Measurements from ENCODE around the gene DPP6. TPM values are rescaled to one million over a fixed set of nuclear protein-coding genes. Genes with fewer than 3 reads are reported as not detected.

The DPP6 gene
- total and polyA plus RNA-seq, 2 experiments from 2014 or later = not detected

GRCh38 chr7:154767821-154768415, 715.7 kb downstream of the DPP6 start:
- Mint-ChIP-seq H3K27ac (no peak overlapping the region), H3K4me3 (no peak overlapping the region; the same call in 2 of the 3 replicates), H3K4me1 (peaks cover 34% of the 10 kb centered on the region), H3K27me3 (ENCODE audit: insufficient read depth, low read depth, poor library complexity) (peaks cover 5% of the 10 kb centered on the region), H3K36me3 (ENCODE audit: low read depth) (peaks cover 5% of the 10 kb centered on the region; the same call in 2 of the 3 replicates), H3K9me3 (peaks cover 8% of the 10 kb centered on the region; the same call in 1 of the 3 replicates)
- Histone ChIP-seq H3F3A (replicated peaks; ENCODE audit: low read depth) (no peaks in the 10 kb centered on the region), H2AFZ (no peak overlapping the region), H3K79me2 (replicated peaks; ENCODE audit: insufficient read depth) (no peaks in the 10 kb centered on the region), H3K4me2 (no peak overlapping the region), H3K27me3 (ENCODE audit: insufficient read depth) (no peaks in the 10 kb centered on the region), H3K4me1 (ENCODE audit: insufficient read depth) (no peaks in the 10 kb centered on the region), H3K36me3 (ENCODE audit: insufficient read depth) (peaks cover 4% of the 10 kb centered on the region; the same call in 1 of the 2 replicates), H4K20me1 (replicated peaks; ENCODE audit: insufficient read depth) (no peaks in the 10 kb centered on the region), H3K4me3 (no peak overlapping the region), H3K27ac (ENCODE audit: low read depth) (no peak overlapping the region), H3K9me2 (ENCODE audit: insufficient read depth) (no peaks in the 10 kb centered on the region)
- TF ChIP-seq ZNF114 (CRISPR knock-in tag; IDR thresholded peaks at IDR 0.05) (no peak), REST (IDR thresholded peaks at IDR 0.05; ENCODE audit: unreplicated experiment) (no peak), NANOG (IDR thresholded peaks at IDR 0.05; ENCODE audit: borderline replicate concordance) (no peak), ZNF462 (CRISPR knock-in tag; IDR thresholded peaks at IDR 0.05) (no peak), JUNB (IDR thresholded peaks at IDR 0.05; ENCODE audit: unreplicated experiment) (no peak), CREB1 (CRISPR knock-in tag; IDR thresholded peaks at IDR 0.05; ENCODE audit: low read depth) (no peak)
- DNase-seq (ENCODE audit: low spot score) (no peak), ATAC-seq (no peak)
